Retinal pigment epithelial cell (primary cell): ENCODE results near the gene RAB30.
"Not testable (repeated sequence)": the region's sequence is repeated elsewhere in the genome, so short reads cannot be mapped to it uniquely, and the experiment has no call there.

ENCODE experiments used
- DNase-seq: peaks from one replicate; pipeline ENCODE4 v3.0.0-alpha.2; 2010; ENCODE audit warnings: low read depth
- H3K4me3 ChIP-seq: 2 replicates; pipeline ENCODE4 v1.5.1; 2011; ENCODE audit warnings: mild to moderate bottlenecking, low read length, control low read depth, moderate library complexity
- CTCF ChIP-seq: conservative IDR thresholded peaks from 2 replicates; pipeline ENCODE4 v1.5.1; 2011; ENCODE audit warnings: low read depth, low read length, control low read depth, inconsistent platforms

The RAB30 gene

DNA sequence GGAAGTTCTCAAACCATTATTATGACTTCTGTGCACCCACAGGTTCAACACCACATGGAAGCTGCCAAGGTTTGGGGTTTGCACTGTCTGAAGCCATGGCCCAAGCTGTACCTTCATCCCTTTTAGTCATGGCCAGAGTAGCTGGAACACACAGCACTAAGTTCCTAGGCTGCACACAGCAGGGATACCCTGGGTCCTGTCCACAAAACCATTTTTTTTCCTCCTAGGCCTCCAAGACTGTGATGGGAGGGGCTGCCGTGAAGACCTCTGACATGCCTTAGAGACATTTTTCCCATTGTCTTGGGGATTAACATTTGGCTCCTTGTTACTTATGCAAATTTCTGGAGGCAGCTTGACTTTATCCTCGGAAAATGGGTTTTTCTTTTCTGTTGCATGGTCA, 127.5 kb downstream of the RAB30 start:
- TF ChIP-seq CTCF = no peak
- DNase-seq = no peak
- no peak overlapping the region for H3K4me3 ChIP-seq

- not testable (repeated sequence) for DNase-seq, H3K4me3 ChIP-seq
Observed at GRCh38 chr11:82943430-82943829, 128.3 kb downstream of the RAB30 start.

GRCh38 chr11:82942376-82942775, 129.3 kb downstream of the RAB30 start:
- no peak for TF ChIP-seq CTCF
- no peak overlapping the region for H3K4me3 ChIP-seq
- DNase-seq = no peak

- H3K4me3 ChIP-seq = no peak overlapping the region
- no peak for DNase-seq
- TF ChIP-seq CTCF = no peak
Observed at GRCh38 chr11:82939456-82939855, 132.2 kb downstream of the RAB30 start.

DNA sequence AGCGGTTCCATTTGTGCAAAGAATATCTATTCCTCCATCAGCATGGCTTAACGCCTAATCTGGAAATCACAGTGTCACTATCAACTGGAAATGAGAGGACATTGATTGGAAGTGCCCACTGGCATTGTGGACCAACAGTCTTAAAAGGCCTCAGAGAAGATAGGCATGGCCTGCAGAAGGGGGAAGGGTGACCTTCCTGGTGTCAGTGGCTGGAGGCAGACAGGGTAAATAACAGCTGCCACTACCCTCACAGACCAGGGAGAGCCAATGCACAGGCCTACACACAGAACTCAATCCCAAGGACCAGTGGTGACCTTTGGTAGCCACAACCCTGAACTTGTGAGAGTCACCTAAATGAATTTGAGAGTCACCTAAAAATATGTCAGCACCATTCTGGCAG, 134.1 kb downstream of the RAB30 start:
- H3K4me3 ChIP-seq = no peak overlapping the region
- no peak for TF ChIP-seq CTCF
- DNase-seq = no peak

- H3K4me3 ChIP-seq = no peak overlapping the region
- DNase-seq = no peak
- no peak for TF ChIP-seq CTCF
Observed at GRCh38 chr11:82936261-82936660, 135.4 kb downstream of the RAB30 start.

DNA sequence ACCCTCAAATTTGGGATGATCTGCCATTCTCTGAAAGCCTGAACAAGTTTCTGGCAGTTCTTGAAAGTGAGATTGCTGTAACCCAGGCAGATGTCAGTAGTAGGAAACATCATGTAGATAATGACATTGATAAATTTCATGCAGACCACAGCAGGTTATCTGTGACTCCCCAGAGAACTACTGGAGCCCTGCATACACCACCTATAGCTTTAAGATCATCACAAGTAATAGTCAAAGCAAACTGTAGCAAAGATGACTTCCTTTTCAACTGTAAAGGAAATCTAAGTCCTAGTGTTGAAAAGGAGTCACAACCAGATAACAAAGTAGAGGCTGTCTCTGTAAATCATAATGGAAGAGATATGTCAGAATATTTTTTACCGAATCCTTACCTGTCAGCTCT, 139.1 kb downstream of the RAB30 start:
- no peak overlapping the region for H3K4me3 ChIP-seq
- DNase-seq = no peak
- no peak for TF ChIP-seq CTCF

GRCh38 chr11:82930734-82931133, 141.0 kb downstream of the RAB30 start:
- H3K4me3 ChIP-seq = no peak overlapping the region
- TF ChIP-seq CTCF = no peak

More at GRCh38 chr11:82930734-82931133, 141.0 kb downstream of the RAB30 start:
- no peak for DNase-seq
